OCI-LY1 (cell line): ENCODE results near the gene DEDD.
A peak's percentile ranks its signal among the peaks of the same experiment; 100 is the strongest.

ENCODE experiments used
- H2AFZ ChIP-seq: fragments of 200-600 bp; sonication (generic), shearing (Covaris generic); 2 replicates; pipeline ENCODE4 v1.6.0; 2014; ENCODE audit warnings: antibody characterized with exemption, mild to moderate bottlenecking, low read length
- H3F3A ChIP-seq: fragments of 200-600 bp; sonication (generic), shearing (Covaris generic); 2 replicates; pipeline ENCODE4 v1.6.0; 2014; ENCODE audit warnings: mild to moderate bottlenecking, antibody characterized with exemption, low read length, moderate library complexity; ENCODE audit not compliant: insufficient read depth
- H3K27ac ChIP-seq: fragments of 200-600 bp; sonication (generic); 2 replicates; pipeline ENCODE4 v1.5.1; 2014; ENCODE audit warnings: low read length, mixed run types, mild to moderate bottlenecking, low read depth; ENCODE audit not compliant: poor library complexity, severe bottlenecking
- H3K27me3 ChIP-seq: fragments of 200-600 bp; sonication (generic); 2 replicates; pipeline ENCODE4 v1.6.0; 2014; ENCODE audit warnings: antibody characterized with exemption, mild to moderate bottlenecking, low read length, moderate library complexity; ENCODE audit not compliant: insufficient read depth
- H3K36me3 ChIP-seq: fragments of 200-600 bp; sonication (generic); 2 replicates; pipeline ENCODE4 v1.6.1; 2014; ENCODE audit warnings: mild to moderate bottlenecking, antibody characterized with exemption, low read length, moderate library complexity, mixed read lengths; ENCODE audit not compliant: insufficient read depth
- H3K4me1 ChIP-seq: fragments of 200-600 bp; sonication (generic); 2 replicates; pipeline ENCODE4 v1.5.1; 2014; ENCODE audit warnings: mild to moderate bottlenecking, low read length, moderate library complexity; ENCODE audit not compliant: insufficient read depth, severe bottlenecking
- H3K4me2 ChIP-seq: fragments of 200-600 bp; sonication (generic), shearing (Covaris generic); 2 replicates; pipeline ENCODE4 v1.6.1; 2014; ENCODE audit warnings: low read length
- H3K4me3 ChIP-seq: fragments of 200-600 bp; sonication (generic); 2 replicates; pipeline ENCODE4 v1.5.1; 2014; ENCODE audit warnings: low read length, low read depth, mild to moderate bottlenecking, mixed read lengths; ENCODE audit not compliant: poor library complexity, severe bottlenecking
- H3K79me2 ChIP-seq: fragments of 200-600 bp; shearing (Covaris generic); 2 replicates; pipeline ENCODE4 v1.6.1; 2016; ENCODE audit warnings: mixed run types, low read length, mixed read lengths; ENCODE audit not compliant: insufficient read depth
- H3K9ac ChIP-seq: fragments of 200-600 bp; sonication (generic), shearing (Covaris generic); 2 replicates; pipeline ENCODE4 v1.6.1; 2014; ENCODE audit warnings: mild to moderate bottlenecking, low read length, mixed read lengths
- H3K9me2 ChIP-seq: fragments of 200-600 bp; sonication (generic), shearing (Covaris generic); 2 replicates; pipeline ENCODE4 v1.6.1; 2014; ENCODE audit warnings: low read depth, mild to moderate bottlenecking, low read length, mixed read lengths
- H3K9me3 ChIP-seq: fragments of 200-600 bp; shearing (Covaris generic); 2 replicates; pipeline ENCODE4 v1.6.1; 2014; ENCODE audit warnings: low read length, mixed read lengths
- H4K20me1 ChIP-seq: fragments of 200-600 bp; sonication (generic), shearing (Covaris generic); 2 replicates; pipeline ENCODE4 v1.6.0; 2016; ENCODE audit warnings: mild to moderate bottlenecking, low read length; ENCODE audit not compliant: insufficient read depth
- EZH2 ChIP-seq: fragments of 200-600 bp; sonication (generic), shearing (Covaris generic); IDR thresholded peaks from 2 replicates; pipeline ENCODE4 v1.8.0; 2017; ENCODE audit warnings: borderline replicate concordance, mixed run types, mild to moderate bottlenecking, antibody characterized with exemption, low read length, moderate library complexity, mixed read lengths
- TF ChIP-seq, protein P1 (sequence below): fragments of 200-600 bp; sonication (generic), shearing (Covaris generic); IDR thresholded peaks from 2 replicates; pipeline ENCODE4 v1.5.1; 2017; ENCODE audit warnings: mild to moderate bottlenecking, antibody characterized with exemption, low read length, moderate library complexity, mixed read lengths

DEDD gene

DNA sequence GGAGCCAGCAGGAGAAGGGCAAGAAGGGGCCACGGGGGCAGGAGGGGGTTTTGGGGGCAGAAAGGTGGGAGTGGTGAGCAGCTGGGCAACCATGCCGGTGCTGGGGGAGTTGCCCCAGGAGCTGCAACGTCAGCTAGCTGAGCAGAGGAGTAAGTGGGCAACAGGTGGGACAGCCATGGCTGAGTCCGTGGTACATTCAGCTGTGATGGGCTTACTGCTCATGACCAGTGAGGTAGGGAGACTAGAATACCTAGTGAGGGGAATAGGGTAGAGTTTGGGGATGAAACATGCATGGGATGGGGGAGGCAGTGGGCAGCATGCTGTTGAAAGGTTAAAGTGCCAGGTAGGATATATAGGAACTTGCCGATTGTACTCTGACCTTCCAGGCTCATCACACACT lies 29.2 kb upstream of the DEDD start:
- Histone ChIP-seq H3K4me3 (no peak overlapping the region), H3K4me1 (peaks cover 40% of the 10 kb centered on the region), H3K9ac (no peak overlapping the region)

DNA sequence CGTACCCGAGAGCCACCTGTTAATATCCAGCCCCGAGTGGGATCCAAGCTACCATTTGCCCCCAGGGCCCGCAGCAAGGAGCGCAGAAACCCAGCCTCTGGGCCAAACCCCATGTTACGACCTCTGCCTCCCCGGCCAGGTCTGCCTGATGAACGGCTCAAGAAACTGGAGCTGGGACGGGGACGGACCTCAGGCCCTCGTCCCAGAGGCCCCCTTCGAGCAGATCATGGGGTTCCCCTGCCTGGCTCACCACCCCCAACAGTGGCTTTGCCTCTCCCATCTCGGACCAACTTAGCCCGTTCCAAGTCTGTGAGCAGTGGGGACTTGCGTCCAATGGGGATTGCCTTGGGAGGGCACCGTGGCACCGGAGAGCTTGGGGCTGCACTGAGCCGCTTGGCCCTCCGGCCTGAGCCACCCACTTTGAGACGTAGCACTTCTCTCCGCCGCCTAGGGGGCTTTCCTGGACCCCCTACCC lies 28.2 kb upstream of the DEDD start:
- Histone ChIP-seq H3K9ac (no peak overlapping the region), H3K79me2 (no peaks in the 10 kb centered on the region), H3K27me3 (no peaks in the 10 kb centered on the region), H2AFZ (no peak overlapping the region), H4K20me1 (no peaks in the 10 kb centered on the region), H3K27ac (no peak overlapping the region), H3K4me3 (no peak overlapping the region), H3K4me1 (peaks cover 36% of the 10 kb centered on the region), H3K9me2 (no peaks in the 10 kb centered on the region), H3K9me3 (no peaks in the 10 kb centered on the region), H3F3A (peaks cover 9% of the 10 kb centered on the region), H3K4me2 (no peak overlapping the region), H3K36me3 (peaks cover 51% of the 10 kb centered on the region; the same call in 1 of the 2 replicates)
- TF ChIP-seq, protein P1, sequence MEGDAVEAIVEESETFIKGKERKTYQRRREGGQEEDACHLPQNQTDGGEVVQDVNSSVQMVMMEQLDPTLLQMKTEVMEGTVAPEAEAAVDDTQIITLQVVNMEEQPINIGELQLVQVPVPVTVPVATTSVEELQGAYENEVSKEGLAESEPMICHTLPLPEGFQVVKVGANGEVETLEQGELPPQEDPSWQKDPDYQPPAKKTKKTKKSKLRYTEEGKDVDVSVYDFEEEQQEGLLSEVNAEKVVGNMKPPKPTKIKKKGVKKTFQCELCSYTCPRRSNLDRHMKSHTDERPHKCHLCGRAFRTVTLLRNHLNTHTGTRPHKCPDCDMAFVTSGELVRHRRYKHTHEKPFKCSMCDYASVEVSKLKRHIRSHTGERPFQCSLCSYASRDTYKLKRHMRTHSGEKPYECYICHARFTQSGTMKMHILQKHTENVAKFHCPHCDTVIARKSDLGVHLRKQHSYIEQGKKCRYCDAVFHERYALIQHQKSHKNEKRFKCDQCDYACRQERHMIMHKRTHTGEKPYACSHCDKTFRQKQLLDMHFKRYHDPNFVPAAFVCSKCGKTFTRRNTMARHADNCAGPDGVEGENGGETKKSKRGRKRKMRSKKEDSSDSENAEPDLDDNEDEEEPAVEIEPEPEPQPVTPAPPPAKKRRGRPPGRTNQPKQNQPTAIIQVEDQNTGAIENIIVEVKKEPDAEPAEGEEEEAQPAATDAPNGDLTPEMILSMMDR: no peak
- TF ChIP-seq EZH2: no peak

More for the DNA sequence above, 29.2 kb upstream of the DEDD start:
- Histone ChIP-seq H3F3A (peaks cover 9% of the 10 kb centered on the region), H3K27me3 (no peaks in the 10 kb centered on the region), H2AFZ (no peak overlapping the region), H3K9me2 (no peaks in the 10 kb centered on the region), H3K9me3 (no peaks in the 10 kb centered on the region), H3K4me2 (no peak overlapping the region), H4K20me1 (no peaks in the 10 kb centered on the region), H3K27ac (no peak overlapping the region), H3K36me3 (peaks cover 51% of the 10 kb centered on the region; the same call in 1 of the 2 replicates), H3K79me2 (no peaks in the 10 kb centered on the region)
- no peak for TF ChIP-seq EZH2
- TF ChIP-seq, protein P1: no peak

DNA sequence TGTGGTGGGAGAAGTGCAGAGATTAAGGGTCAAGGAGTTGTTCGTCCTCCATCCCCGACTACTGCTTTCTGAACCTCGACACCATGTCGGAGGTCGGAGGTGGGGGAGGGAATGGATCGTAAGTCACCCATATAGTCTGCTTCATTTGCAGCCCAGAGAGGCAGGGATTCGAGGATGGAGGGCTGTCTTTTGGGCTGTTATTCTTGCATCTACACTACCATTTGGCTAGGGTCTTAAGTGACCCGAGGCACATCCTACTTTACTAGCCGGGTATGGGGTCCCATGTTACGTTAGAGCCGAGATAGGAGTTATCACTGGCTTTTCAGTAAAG lies 27.4 kb upstream of the DEDD start:
- Histone ChIP-seq H3K27ac (no peak overlapping the region), H3K36me3 (peaks cover 49% of the 10 kb centered on the region; the same call in 1 of the 2 replicates), H3K9ac (peak overlapping the region; percentile 90)

More for the DNA sequence above, 27.4 kb upstream of the DEDD start:
- Histone ChIP-seq H3K9me3 (no peaks in the 10 kb centered on the region), H3K79me2 (no peaks in the 10 kb centered on the region), H3K9me2 (no peaks in the 10 kb centered on the region), H3K4me2 (peak overlapping the region; percentile 87), H3K4me3 (peak overlapping the region; percentile 89), H3K27me3 (no peaks in the 10 kb centered on the region), H2AFZ (no peak overlapping the region), H4K20me1 (no peaks in the 10 kb centered on the region), H3K4me1 (peaks cover 36% of the 10 kb centered on the region), H3F3A (peaks cover 4% of the 10 kb centered on the region; the same call in 1 of the 2 replicates)
- TF ChIP-seq, protein P1: no peak
- TF ChIP-seq EZH2: no peak
